Uterus (tissue), 4 donors: ENCODE data around the gene CCDC127. TPM values are rescaled to one million over a fixed set of nuclear protein-coding genes. Genes with fewer than 3 reads are reported as not detected.

Experiments
- DNase-seq, 2 donors: peaks; one replicate each; pipeline ENCODE4 v3.0.0-alpha.2; 2019 to 2020
- H3K27ac ChIP-seq, 2 donors: fragments of 200-600 bp; sonication (generic); 1 replicate in 1 of 2; 2 replicates in 1 of 2; pipeline ENCODE4 v1.5.1; 2016 to 2018
- H3K27me3 ChIP-seq, 2 donors: fragments of 200-600 bp; sonication (generic); one replicate each; pipeline ENCODE4 v1.5.1; 2018 to 2019; ENCODE audit warnings: control low read depth in 1 of 2
- H3K36me3 ChIP-seq, 2 donors: fragments of 200-600 bp; sonication (generic); one replicate each; pipeline ENCODE4 v1.5.1; 2019; ENCODE audit warnings: control low read depth in 1 of 2
- H3K4me1 ChIP-seq, 2 donors: fragments of 200-600 bp; sonication (generic); one replicate each; pipeline ENCODE4 v1.5.1; 2018 to 2019; ENCODE audit warnings: control low read depth in 1 of 2
- H3K4me3 ChIP-seq, 2 donors: fragments of 200-600 bp; sonication (generic); 1 replicate in 1 of 2; 2 replicates in 1 of 2; pipeline ENCODE4 v1.5.1; 2018 to 2019; ENCODE audit warnings: mild to moderate bottlenecking in 1 of 2
- H3K9me3 ChIP-seq, 2 donors: fragments of 200-600 bp; sonication (generic); one replicate each; pipeline ENCODE4 v1.5.1; 2019; ENCODE audit warnings: control low read depth in 1 of 2
- POLR2A ChIP-seq, 2 donors: fragments of 450-650 bp; IDR thresholded peaks; one replicate each; pipeline ENCODE4 v1.6.1; 2016; ENCODE audit warnings: antibody characterized with exemption in 2 of 2, mild to moderate bottlenecking in 1 of 2, moderate library complexity in 1 of 2
- intact Hi-C: fragments of 100-400 bp; cut with DNase I; formaldehyde crosslinking; loops from one replicate; pipeline ENCODE4 v1.15.1; 2023; ENCODE audit warnings: low total_unique reads
- total RNA-seq, 4 donors: library from RNA; depleted of rRNA in 3 of 4; stranded (reverse); fragments of >200 nt in 3 of 4; gene quantifications; one replicate each; pipeline versions ENCODE4 v1.1.0 to v1.2.4, GENCODE V29; 2014 to 2023
- TF ChIP-seq, protein P1 (sequence below), 4 experiments: fragments of 200-600 bp in 2 of 4; fragments of 450-650 bp in 2 of 4; sonication (generic) in 2 of 4; IDR thresholded peaks; one replicate each; pipeline ENCODE4 v1.5.1; 2016 to 2019; ENCODE audit warnings: antibody characterized with exemption in 4 of 4, mild to moderate bottlenecking in 2 of 4, moderate library complexity in 1 of 4
- donor health status: DM: yes; HTN: yes; CAD: no.

CCDC127 gene
- total RNA-seq, 4 donors from 2014 or later, result 2.6 to 10.2 (median 6.0) TPM

DNA sequence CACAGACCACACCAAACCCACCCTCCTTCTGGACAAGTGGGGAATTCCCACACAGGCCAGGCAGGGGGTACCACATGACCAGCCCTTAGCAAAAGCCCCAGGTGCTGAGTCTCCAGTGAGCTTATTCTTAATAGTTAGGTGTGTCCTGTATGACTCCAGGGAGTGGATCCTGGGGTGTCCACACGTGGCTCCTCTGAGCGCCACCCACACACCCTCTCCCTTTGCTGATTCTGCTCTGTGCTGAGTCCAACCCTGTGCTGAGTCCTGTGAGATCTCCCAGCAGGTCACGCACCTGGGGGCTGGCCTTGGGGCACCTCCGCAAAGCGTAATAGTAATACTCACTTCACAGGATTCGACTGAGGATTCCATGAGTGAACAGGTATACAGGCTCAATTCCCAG is 14.0 kb downstream of the CCDC127 start:
- no peak for DNase-seq
- intact Hi-C loops, result no loop called here
- Histone ChIP-seq H3K36me3 (no peaks in the 10 kb centered on the region), H3K9me3 (no peaks in the 10 kb centered on the region), H3K4me3 (no peak overlapping the region), H3K27ac (no peak overlapping the region), H3K4me1 (no peaks in the 10 kb centered on the region), H3K27me3 (no peaks in the 10 kb centered on the region)
- no peak for TF ChIP-seq POLR2A (IDR thresholded peaks at IDR 0.05)

DNA sequence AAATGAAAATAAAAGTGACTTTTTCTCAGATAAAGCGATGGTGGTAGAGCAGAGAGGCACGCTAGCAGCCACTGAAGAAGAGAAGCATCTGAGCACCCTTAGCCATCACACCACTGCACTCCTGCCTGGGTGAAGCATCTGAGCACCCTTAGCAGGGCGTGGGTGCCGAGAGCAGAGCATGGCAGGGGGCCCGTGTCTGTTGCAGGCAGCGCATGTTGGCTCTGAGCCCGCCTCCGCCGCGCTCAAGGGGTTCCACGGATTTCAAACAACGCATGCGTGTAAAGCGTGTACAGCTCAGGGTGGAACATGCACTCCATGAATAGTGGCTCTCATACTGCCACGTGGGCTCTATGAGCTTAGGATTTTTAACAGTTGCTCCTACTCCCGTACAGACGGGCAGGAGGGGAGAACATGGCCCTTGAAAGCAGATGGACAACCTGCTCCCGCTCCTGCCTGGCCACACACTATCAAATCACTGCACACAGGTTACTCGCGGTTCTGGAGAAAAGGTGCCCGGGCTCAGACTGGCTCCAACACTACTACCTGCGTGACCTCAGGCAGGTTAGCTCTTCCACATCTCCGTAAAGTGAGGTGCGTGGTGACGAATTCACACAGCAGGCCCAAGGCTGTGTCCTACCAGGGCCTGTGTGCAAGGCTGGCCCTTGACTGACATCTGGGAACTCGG is 14.6 kb downstream of the CCDC127 start:
- Histone ChIP-seq H3K27me3 (no peaks in the 10 kb centered on the region), H3K9me3 (no peaks in the 10 kb centered on the region), H3K4me1 (no peaks in the 10 kb centered on the region), H3K4me3 (no peak overlapping the region), H3K36me3 (no peaks in the 10 kb centered on the region), H3K27ac (no peak overlapping the region)
- no peak for DNase-seq
- intact Hi-C loops, result no loop called here
- TF ChIP-seq POLR2A (IDR thresholded peaks at IDR 0.05), result no peak
- TF ChIP-seq, protein P1, sequence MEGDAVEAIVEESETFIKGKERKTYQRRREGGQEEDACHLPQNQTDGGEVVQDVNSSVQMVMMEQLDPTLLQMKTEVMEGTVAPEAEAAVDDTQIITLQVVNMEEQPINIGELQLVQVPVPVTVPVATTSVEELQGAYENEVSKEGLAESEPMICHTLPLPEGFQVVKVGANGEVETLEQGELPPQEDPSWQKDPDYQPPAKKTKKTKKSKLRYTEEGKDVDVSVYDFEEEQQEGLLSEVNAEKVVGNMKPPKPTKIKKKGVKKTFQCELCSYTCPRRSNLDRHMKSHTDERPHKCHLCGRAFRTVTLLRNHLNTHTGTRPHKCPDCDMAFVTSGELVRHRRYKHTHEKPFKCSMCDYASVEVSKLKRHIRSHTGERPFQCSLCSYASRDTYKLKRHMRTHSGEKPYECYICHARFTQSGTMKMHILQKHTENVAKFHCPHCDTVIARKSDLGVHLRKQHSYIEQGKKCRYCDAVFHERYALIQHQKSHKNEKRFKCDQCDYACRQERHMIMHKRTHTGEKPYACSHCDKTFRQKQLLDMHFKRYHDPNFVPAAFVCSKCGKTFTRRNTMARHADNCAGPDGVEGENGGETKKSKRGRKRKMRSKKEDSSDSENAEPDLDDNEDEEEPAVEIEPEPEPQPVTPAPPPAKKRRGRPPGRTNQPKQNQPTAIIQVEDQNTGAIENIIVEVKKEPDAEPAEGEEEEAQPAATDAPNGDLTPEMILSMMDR (IDR thresholded peaks at IDR 0.05), result no peak

DNA sequence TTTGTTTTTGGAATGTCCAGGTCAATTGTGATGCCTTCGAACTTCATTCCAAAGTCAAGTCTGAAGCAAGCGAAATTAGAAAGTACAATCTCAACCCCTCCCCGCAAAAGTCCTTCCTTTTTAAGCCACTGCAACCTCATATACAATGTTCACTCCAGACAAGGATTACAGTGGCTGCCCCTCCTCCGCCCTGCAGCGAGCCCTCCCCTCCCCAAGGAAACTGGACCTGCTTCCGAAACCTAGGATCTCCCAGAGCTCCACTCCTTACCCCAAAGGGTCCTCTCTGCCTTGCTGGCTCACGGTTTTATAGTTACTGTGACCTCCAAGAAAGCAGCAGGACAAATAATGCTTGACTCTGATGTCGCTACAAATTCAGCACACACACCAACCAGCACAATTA is 16.3 kb downstream of the CCDC127 start:
- Histone ChIP-seq H3K27ac (no peak overlapping the region), H3K27me3 (no peaks in the 10 kb centered on the region), H3K9me3 (no peaks in the 10 kb centered on the region), H3K4me1 (no peaks in the 10 kb centered on the region), H3K4me3 (no peak overlapping the region), H3K36me3 (no peaks in the 10 kb centered on the region)
- intact Hi-C loops, result no loop called here
- DNase-seq, result no peak
- TF ChIP-seq POLR2A (IDR thresholded peaks at IDR 0.05), result no peak

DNA sequence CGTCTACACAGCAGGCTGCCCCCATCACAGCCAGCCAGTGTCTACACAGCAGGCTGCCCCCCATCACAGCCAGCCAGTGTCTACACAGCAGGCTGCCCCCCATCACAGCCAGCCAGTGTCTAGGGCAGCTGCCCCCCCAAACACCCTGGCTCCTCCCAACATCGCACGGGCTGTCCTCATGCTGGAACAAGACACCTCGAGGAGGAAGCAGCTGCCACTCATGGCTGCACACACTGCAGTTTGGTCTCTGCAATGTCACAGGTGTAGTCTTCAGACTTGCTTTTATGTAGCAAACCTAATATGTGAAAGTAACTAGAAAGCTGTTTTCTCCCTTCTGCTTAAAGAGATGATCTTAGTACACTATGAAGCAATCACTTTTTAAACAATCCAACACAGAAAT is 17.0 kb downstream of the CCDC127 start:
- intact Hi-C loops, result no loop called here
- no peak for DNase-seq
- TF ChIP-seq POLR2A (IDR thresholded peaks at IDR 0.05), result no peak
- TF ChIP-seq, protein P1 (IDR thresholded peaks at IDR 0.05), result no peak
- no peaks in the 10 kb centered on the region for H3K9me3 ChIP-seq
- no peak overlapping the region for H3K4me3 ChIP-seq
- no peaks in the 10 kb centered on the region for H3K36me3 ChIP-seq
- no peaks in the 10 kb centered on the region for H3K27me3 ChIP-seq
- H3K4me1 ChIP-seq, result no peaks in the 10 kb centered on the region
- no peak overlapping the region for H3K27ac ChIP-seq

DNA sequence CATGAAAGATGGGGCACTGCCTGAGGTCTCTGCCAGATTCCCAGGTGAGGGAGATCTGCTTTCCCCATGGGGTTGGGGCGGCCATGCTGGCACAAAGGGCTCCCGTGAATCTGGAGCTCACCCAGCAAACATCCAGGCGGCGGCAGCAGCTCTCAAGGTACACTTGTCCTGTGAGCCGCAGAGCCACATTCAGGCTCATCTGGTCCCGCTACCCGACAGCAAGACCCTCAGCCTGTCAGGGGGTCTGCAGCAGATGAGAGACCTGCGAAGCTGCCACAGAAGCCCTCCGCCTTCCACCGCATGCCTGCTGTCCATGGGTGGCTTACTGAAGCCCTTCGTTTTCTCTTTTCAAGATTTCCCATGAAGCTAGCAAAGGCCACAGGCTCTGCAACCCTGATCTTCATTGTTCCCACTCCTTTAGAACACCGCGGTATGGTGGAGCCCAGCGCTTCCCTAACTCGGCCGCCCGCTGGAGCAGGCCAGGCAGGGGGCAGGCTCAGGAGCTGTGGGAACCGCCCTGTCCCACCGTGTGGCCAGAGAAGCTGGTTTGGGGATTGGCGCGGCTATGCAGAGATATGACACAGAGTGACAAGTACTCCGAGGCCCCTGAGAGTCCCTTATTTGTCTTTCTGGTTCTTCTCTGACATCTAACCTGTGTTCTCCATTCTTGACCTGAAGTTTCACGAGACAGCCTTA is 17.9 kb downstream of the CCDC127 start:
- intact Hi-C loops, result no loop called here
- Histone ChIP-seq H3K9me3 (no peaks in the 10 kb centered on the region), H3K4me3 (no peak overlapping the region), H3K27ac (no peak overlapping the region), H3K36me3 (no peaks in the 10 kb centered on the region), H3K27me3 (no peaks in the 10 kb centered on the region), H3K4me1 (no peaks in the 10 kb centered on the region)
- no peak for DNase-seq
- no peak for TF ChIP-seq POLR2A (IDR thresholded peaks at IDR 0.05)
- TF ChIP-seq, protein P1 (IDR thresholded peaks at IDR 0.05), result no peak

DNA sequence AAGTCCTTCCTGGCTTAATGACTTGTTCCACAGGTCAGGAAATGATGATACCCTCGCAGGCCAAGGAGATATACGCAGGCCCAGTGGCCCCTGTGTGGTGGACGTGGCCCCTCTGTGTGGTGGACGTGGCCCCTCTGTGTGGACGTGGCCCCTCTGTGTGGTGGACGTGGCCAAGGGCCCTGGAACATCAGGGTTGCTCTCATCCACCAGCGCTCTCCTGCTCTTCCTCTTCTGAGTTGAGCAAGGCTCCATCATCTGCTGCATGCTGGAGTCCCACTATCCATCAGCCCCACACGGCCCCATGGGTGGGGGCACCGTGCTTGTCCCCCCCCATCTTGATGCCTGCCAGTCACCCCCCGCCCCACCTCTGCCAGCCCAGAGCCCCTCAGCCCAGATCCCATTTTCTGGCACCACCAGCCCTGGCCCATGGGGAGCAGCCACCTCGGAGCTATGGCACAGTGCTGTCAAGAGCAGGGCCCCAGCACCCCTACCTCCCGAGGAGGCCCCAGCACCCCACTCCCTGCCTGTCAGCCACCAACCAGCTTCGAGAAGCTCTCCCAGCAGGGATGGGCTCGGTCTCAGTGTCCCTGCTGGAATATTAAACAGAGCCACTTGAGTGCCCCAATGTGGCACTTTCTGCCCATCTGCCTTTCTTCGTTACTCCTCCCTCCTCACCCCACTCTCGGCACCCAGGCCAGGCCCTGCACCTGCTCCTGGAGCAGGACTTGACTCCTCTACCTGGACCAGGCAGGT is 18.6 kb downstream of the CCDC127 start:
- intact Hi-C loops, result no loop called here
- TF ChIP-seq, protein P1 (IDR thresholded peaks at IDR 0.05), result no peak
- no peak for TF ChIP-seq POLR2A (IDR thresholded peaks at IDR 0.05)
- Histone ChIP-seq H3K27me3 (no peaks in the 10 kb centered on the region), H3K36me3 (no peaks in the 10 kb centered on the region), H3K27ac (no peak overlapping the region), H3K4me3 (no peak overlapping the region), H3K4me1 (no peaks in the 10 kb centered on the region), H3K9me3 (no peaks in the 10 kb centered on the region)
- no peak for DNase-seq
